PC-3 (cell line): ENCODE data around the gene NRCAM. TPM values are rescaled to one million over a fixed set of nuclear protein-coding genes. Genes with fewer than 3 reads are reported as not detected.

Experiments used
- ATAC-seq: fragments of 200-7000 bp; cut with Tn5 transposase; 2 replicates; pipeline ENCODE4 v1.9.1; 2020; ENCODE audit warnings: mild to moderate bottlenecking, moderate library complexity
- BruUV-seq: library from RNA; stranded (reverse); fragments of 400-500 nt; replicated peaks from 2 replicates; lab custom pipeline; 2021; lab: Mats Ljungman, UMichigan
- CTCF ChIA-PET: fragments of 300-600 bp; sonication (Branson Sonifier 250); formaldehyde crosslinking; loops from one replicate; lab custom pipeline; 2022; ENCODE audit warnings: antibody characterized with exemption; lab: Charles Lee
- POLR2A ChIA-PET: fragments of 300-600 bp; sonication (Branson Sonifier 250); formaldehyde crosslinking; loops from one replicate; lab custom pipeline; 2022; ENCODE audit warnings: antibody characterized with exemption; ENCODE audit not compliant: unreplicated experiment; lab: Charles Lee
- DNase-seq: peaks from one replicate; pipeline ENCODE4 v3.0.0-alpha.2; 2015
- H2AFZ ChIP-seq: fragments of 300-600 bp; sonication (generic); 2 replicates; pipeline ENCODE4 v1.6.0; 2016; ENCODE audit warnings: antibody characterized with exemption, low read length
- H3F3A ChIP-seq: fragments of 300-600 bp; sonication (generic); one replicate; pipeline ENCODE4 v1.6.0; 2017; ENCODE audit warnings: antibody characterized with exemption, low read length, control low read depth, mild to moderate bottlenecking; ENCODE audit not compliant: unreplicated experiment
- H3K27ac ChIP-seq: fragments of 300-600 bp; sonication (generic); 2 replicates; pipeline ENCODE4 v1.5.1; 2016; ENCODE audit warnings: mild to moderate bottlenecking, low read length
- H3K27me3 ChIP-seq: fragments of 300-600 bp; sonication (generic); 2 replicates; pipeline ENCODE4 v1.6.1; 2016; ENCODE audit warnings: low read length, mixed read lengths
- H3K36me3 ChIP-seq: fragments of 300-600 bp; sonication (generic); 2 replicates; pipeline ENCODE4 v1.6.1; 2016; ENCODE audit warnings: low read depth, mixed run types, low read length, mixed read lengths
- H3K4me1 ChIP-seq: fragments of 300-600 bp; sonication (generic); 2 replicates; pipeline ENCODE4 v1.5.1; 2016; ENCODE audit warnings: low read length; ENCODE audit not compliant: insufficient read depth
- H3K4me2 ChIP-seq: fragments of 300-600 bp; sonication (generic); 2 replicates; pipeline ENCODE4 v1.6.0; 2016; ENCODE audit warnings: low read length
- H3K4me3 ChIP-seq: fragments of 300-600 bp; sonication (generic); 2 replicates; pipeline ENCODE4 v1.5.1; 2016; ENCODE audit warnings: mild to moderate bottlenecking, low read length, mixed read lengths
- H3K79me2 ChIP-seq: fragments of 300-600 bp; sonication (generic); 2 replicates; pipeline ENCODE4 v1.6.1; 2017; ENCODE audit warnings: low read length, mixed read lengths
- H3K9ac ChIP-seq: fragments of 300-600 bp; sonication (generic); 2 replicates; pipeline ENCODE4 v1.6.0; 2016; ENCODE audit warnings: mild to moderate bottlenecking, low read length
- H3K9me2 ChIP-seq: fragments of 300-600 bp; sonication (generic); replicated peaks from 2 replicates; pipeline ENCODE4 v1.6.1; 2016; ENCODE audit warnings: mixed run types, low read length, mixed read lengths
- H3K9me3 ChIP-seq: fragments of 300-600 bp; sonication (generic); 2 replicates; pipeline ENCODE4 v1.6.1; 2016; ENCODE audit warnings: low read length, mixed read lengths
- H4K20me1 ChIP-seq: fragments of 300-600 bp; sonication (generic); 2 replicates; pipeline ENCODE4 v1.6.1; 2016; ENCODE audit warnings: low read length, mixed read lengths
- CTCF ChIP-seq: fragments of 300-600 bp; sonication (generic); conservative IDR thresholded peaks from 2 replicates; pipeline ENCODE4 v1.5.1; 2017; ENCODE audit warnings: antibody characterized with exemption, low read depth, mild to moderate bottlenecking, low read length
- EZH2 ChIP-seq: fragments of 300-600 bp; sonication (generic); IDR thresholded peaks from one replicate; pipeline ENCODE4 v1.6.1; 2017; ENCODE audit warnings: antibody characterized with exemption, mild to moderate bottlenecking, low read length; ENCODE audit not compliant: unreplicated experiment
- EZH2phosphoT487 ChIP-seq: fragments of 300-600 bp; sonication (generic); IDR thresholded peaks from 2 replicates; pipeline ENCODE4 v1.6.1; 2018; ENCODE audit warnings: mild to moderate bottlenecking, antibody characterized with exemption, low read length, borderline replicate concordance
- intact Hi-C: fragments of 100-400 bp; cut with micrococcal nuclease; formaldehyde crosslinking; loops from 2 replicates; pipeline ENCODE4 v1.9.0; 2023
- total RNA-seq: library from RNA; depleted of rRNA; stranded (reverse); fragments of >200 nt; gene quantifications from 2 replicates; pipeline ENCODE4 v1.2.3, GENCODE V29; 2014

NRCAM gene
- total RNA-seq, 1 experiment from 2014 or later = not detected

GRCh38 chr7:108436906-108437305, 19.3 kb downstream of the NRCAM start:
- Histone ChIP-seq H3K36me3 (no peaks in the 10 kb centered on the region), H3F3A (no peaks in the 10 kb centered on the region), H3K4me2 (no peak overlapping the region), H3K9me3 (no peaks in the 10 kb centered on the region), H3K4me3 (no peak overlapping the region), H3K4me1 (0 out of 2 replicates have a peak, but pooled peaks cover 3% of the 10 kb centered on the region), H4K20me1 (no peaks in the 10 kb centered on the region), H3K79me2 (no peaks in the 10 kb centered on the region), H3K9me2 (no peaks in the 10 kb centered on the region), H3K27ac (no peak overlapping the region), H3K27me3 (peaks cover 15% of the 10 kb centered on the region), H3K9ac (no peak overlapping the region), H2AFZ (no peak overlapping the region)
- ATAC-seq (no peak), DNase-seq (no peak)
- no peak for TF ChIP-seq EZH2
- TF ChIP-seq CTCF = no peak
- TF ChIP-seq EZH2phosphoT487 = no peak
- intact Hi-C loops = no loop called here
- POLR2A ChIA-PET = no interaction called here
- CTCF ChIA-PET = no interaction called here
- BruUV-seq = no TSS peak

GRCh38 chr7:108434010-108434409, 22.2 kb downstream of the NRCAM start:
- Histone ChIP-seq H3F3A (no peaks in the 10 kb centered on the region), H3K4me3 (no peak overlapping the region), H2AFZ (no peak overlapping the region), H3K79me2 (no peaks in the 10 kb centered on the region), H3K27me3 (peaks cover 34% of the 10 kb centered on the region), H3K9ac (no peak overlapping the region), H3K36me3 (no peaks in the 10 kb centered on the region), H3K9me3 (no peaks in the 10 kb centered on the region), H3K9me2 (no peaks in the 10 kb centered on the region), H3K27ac (no peak overlapping the region), H3K4me2 (no peak overlapping the region), H4K20me1 (no peaks in the 10 kb centered on the region), H3K4me1 (no peaks in the 10 kb centered on the region)
- TF ChIP-seq CTCF (no peak), EZH2 (no peak), EZH2phosphoT487 (no peak)
- ATAC-seq (no peak), DNase-seq (no peak)
- BruUV-seq = no TSS peak
- intact Hi-C loops = no loop called here
- POLR2A ChIA-PET = no interaction called here
- CTCF ChIA-PET = no interaction called here

GRCh38 chr7:108431099-108431498, 25.1 kb downstream of the NRCAM start:
- ChIA-PET POLR2A (no interaction called here), CTCF (no interaction called here)
- H3K79me2 ChIP-seq = no peaks in the 10 kb centered on the region

More at GRCh38 chr7:108431099-108431498, 25.1 kb downstream of the NRCAM start:
- peaks cover 56% of the 10 kb centered on the region for H3K27me3 ChIP-seq
- H3K9me2 ChIP-seq = no peaks in the 10 kb centered on the region
- no peak overlapping the region for H3K27ac ChIP-seq
- H3K4me1 ChIP-seq = no peaks in the 10 kb centered on the region
- ATAC-seq (no peak), DNase-seq (no peak)
- H3K36me3 ChIP-seq = no peaks in the 10 kb centered on the region
- no peak overlapping the region for H3K4me3 ChIP-seq
- TF ChIP-seq CTCF (no peak), EZH2 (no peak), EZH2phosphoT487 (no peak)
- H3F3A ChIP-seq = no peaks in the 10 kb centered on the region
- no peak overlapping the region for H3K4me2 ChIP-seq
- no peak overlapping the region for H2AFZ ChIP-seq
- H3K9me3 ChIP-seq = no peaks in the 10 kb centered on the region
- intact Hi-C loops = no loop called here
- no peaks in the 10 kb centered on the region for H4K20me1 ChIP-seq
- H3K9ac ChIP-seq = no peak overlapping the region
- no TSS peak for BruUV-seq
